ENCODE data around the gene DICER1. TPM values are rescaled to one million over a fixed set of nuclear protein-coding genes. Genes with fewer than 3 reads are reported as not detected.

The DICER1 gene
- total RNA-seq, 2 experiments from 2014 or later: 39.9 to 40.9 TPM

DNA sequence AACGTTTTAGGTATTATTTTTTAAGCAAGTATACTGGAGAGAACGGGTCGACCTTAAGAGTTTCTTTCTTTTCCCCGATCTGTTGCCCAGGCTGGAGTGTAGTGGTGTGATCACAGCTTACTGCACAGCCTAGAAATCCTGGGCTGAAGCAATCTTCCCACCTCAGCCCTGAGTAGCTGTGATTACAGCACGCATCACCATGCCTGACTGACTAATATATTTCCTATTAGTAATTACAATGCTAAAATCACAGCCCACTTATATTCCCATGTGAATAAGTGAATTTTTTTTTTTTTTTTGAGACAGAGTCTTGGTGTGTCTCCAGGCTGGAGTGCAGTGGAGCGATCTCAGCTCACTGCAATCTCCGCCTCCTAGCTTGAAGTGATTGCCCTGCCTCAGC is 50.4 kb downstream of the DICER1 start:
- intact Hi-C loops (cut with micrococcal nuclease): no loop called here
- Mint-ChIP-seq H3K9me3 (no peaks in the 10 kb centered on the region), H3K36me3 (peaks cover 50% of the 10 kb centered on the region), H3K4me1 (ENCODE audit: low read depth) (no peaks in the 10 kb centered on the region), H3K4me3 (no peak overlapping the region), H3K27ac (no peak overlapping the region), H3K27me3 (no peaks in the 10 kb centered on the region)
- ChIA-PET POLR2A (no interaction called here), CTCF (interaction anchor here (1.1 kb wide), 1 partner anchor 12 kb away, joined by 3 read pairs; no protein-coding TSS in a partner anchor)
- DNase-seq: no peak

DNA sequence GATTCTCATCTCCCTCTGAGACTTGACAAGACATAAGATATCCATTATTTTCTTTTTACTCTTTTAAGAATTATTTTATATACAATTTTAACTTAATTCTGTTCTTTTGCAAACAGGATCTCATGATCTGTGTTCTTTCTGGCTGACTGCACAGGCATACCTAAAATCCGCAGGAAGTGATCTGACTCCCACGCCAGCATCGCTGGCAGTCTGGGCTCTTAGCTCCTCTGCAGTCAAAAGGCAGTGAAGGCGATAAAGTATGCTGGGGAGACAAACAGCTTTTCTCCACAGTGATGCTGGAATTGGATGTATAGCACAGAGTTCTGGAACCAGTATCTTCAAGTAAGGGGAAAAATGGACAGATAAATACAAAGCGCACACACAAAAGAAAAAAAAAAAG is 52.4 kb downstream of the DICER1 start:
- ChIA-PET CTCF (no interaction called here), POLR2A (no interaction called here)
- Mint-ChIP-seq H3K27me3 (no peaks in the 10 kb centered on the region), H3K36me3 (peaks cover 48% of the 10 kb centered on the region), H3K9me3 (no peaks in the 10 kb centered on the region), H3K27ac (no peak overlapping the region), H3K4me1 (ENCODE audit: low read depth) (peaks cover 10% of the 10 kb centered on the region), H3K4me3 (no peak overlapping the region)
- intact Hi-C loops (cut with micrococcal nuclease): no loop called here
- no peak for DNase-seq

DNA sequence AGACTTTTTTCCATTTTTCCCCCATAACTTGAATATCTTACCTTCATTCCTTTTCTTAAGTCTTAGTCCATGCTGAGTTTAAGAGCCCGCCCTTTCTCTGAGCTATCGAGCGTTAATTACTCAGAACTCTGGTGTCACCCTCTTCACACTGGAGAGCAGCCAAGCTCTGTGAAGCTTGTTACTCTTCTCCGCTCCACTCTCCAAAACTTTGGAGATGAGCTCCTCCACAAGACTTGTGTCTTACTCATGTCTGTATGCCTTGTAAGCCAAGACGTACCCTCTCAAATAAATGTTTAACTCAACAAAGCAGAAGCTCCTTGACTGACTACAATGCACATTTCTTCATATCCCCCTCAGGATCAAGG is 54.7 kb downstream of the DICER1 start:
- H3K27me3 Mint-ChIP-seq: no peaks in the 10 kb centered on the region
- no peak for DNase-seq
- CTCF ChIA-PET: interaction anchor here (0.8 kb wide), 1 partner anchor 94 kb away, joined by 3 read pairs; no protein-coding TSS in a partner anchor
- no peak overlapping the region for H3K27ac Mint-ChIP-seq
- intact Hi-C loops (cut with micrococcal nuclease): no loop called here
- peaks cover 43% of the 10 kb centered on the region for H3K36me3 Mint-ChIP-seq
- POLR2A ChIA-PET: no interaction called here
- peaks cover 11% of the 10 kb centered on the region for H3K4me1 Mint-ChIP-seq (ENCODE audit: low read depth)
- no peak overlapping the region for H3K4me3 Mint-ChIP-seq
- no peaks in the 10 kb centered on the region for H3K9me3 Mint-ChIP-seq

- H3K9me3 Mint-ChIP-seq: no peaks in the 10 kb centered on the region
- ChIA-PET CTCF (interaction anchor here (0.8 kb wide), 2 partner anchors 94 to 415 kb away, joined by 3 read pairs; no protein-coding TSS in a partner anchor), POLR2A (no interaction called here)
- H3K36me3 Mint-ChIP-seq: peaks cover 42% of the 10 kb centered on the region
- H3K27ac Mint-ChIP-seq: no peak overlapping the region
- H3K4me1 Mint-ChIP-seq (ENCODE audit: low read depth): peaks cover 11% of the 10 kb centered on the region
- no peak for DNase-seq
- no peaks in the 10 kb centered on the region for H3K27me3 Mint-ChIP-seq
- intact Hi-C loops (cut with micrococcal nuclease): no loop called here
- no peak overlapping the region for H3K4me3 Mint-ChIP-seq
Measured at GRCh38 chr14:95101736-95102679, 55.3 kb downstream of the DICER1 start.

- no peak overlapping the region for H3K27ac Mint-ChIP-seq
Measured at GRCh38 chr14:95098984-95099599, 58.2 kb downstream of the DICER1 start.

DNA sequence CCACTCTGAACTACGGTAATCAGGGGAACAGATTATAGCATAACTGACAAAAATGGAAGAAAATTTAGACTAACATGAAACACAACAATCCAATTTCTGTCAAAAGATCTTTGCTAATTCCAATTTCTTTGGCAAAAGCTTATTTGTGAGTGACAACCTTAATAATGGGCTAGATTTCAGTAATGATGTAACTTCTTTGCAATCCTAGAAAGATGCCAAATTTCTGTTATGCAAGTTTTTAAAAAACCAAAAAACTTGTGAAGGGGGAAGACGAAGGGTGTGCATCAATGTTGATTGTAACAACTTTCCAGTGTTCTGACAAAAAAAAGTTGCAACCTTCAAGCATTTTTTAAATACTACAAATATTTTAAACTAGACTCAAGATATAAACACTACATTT is 59.9 kb downstream of the DICER1 start:
- ChIA-PET POLR2A (no interaction called here), CTCF (no interaction called here)
- intact Hi-C loops (cut with micrococcal nuclease): loop anchor here (5.0 kb wide), 1 partner anchor 410 kb away; no protein-coding TSS in a partner anchor
- Mint-ChIP-seq H3K36me3 (peaks cover 31% of the 10 kb centered on the region), H3K9me3 (no peaks in the 10 kb centered on the region), H3K4me3 (no peak overlapping the region), H3K27ac (no peak overlapping the region), H3K4me1 (ENCODE audit: low read depth) (peaks cover 11% of the 10 kb centered on the region), H3K27me3 (no peaks in the 10 kb centered on the region)
- no peak for DNase-seq

More at GRCh38 chr14:95098984-95099599, 58.2 kb downstream of the DICER1 start:
- intact Hi-C loops (cut with micrococcal nuclease): loop anchor here (5.0 kb wide), 1 partner anchor 412 kb away; no protein-coding TSS in a partner anchor
- CTCF ChIA-PET: interaction anchor here (0.6 to 1.1 kb wide), 3 partner anchors 13 to 190 kb away, joined by 3 read pairs; no protein-coding TSS in a partner anchor
- H3K4me1 Mint-ChIP-seq (ENCODE audit: low read depth): peaks cover 11% of the 10 kb centered on the region
- no peaks in the 10 kb centered on the region for H3K27me3 Mint-ChIP-seq
- H3K9me3 Mint-ChIP-seq: no peaks in the 10 kb centered on the region
- peak; percentile 46 for DNase-seq
- H3K4me3 Mint-ChIP-seq: no peak overlapping the region
- POLR2A ChIA-PET: no interaction called here
- peaks cover 40% of the 10 kb centered on the region for H3K36me3 Mint-ChIP-seq

- CTCF ChIA-PET: no interaction called here
- intact Hi-C loops (cut with micrococcal nuclease): loop anchor here (5.0 kb wide), 1 partner anchor 409 kb away; no protein-coding TSS in a partner anchor
- DNase-seq: no peak
- peaks cover 28% of the 10 kb centered on the region for H3K36me3 Mint-ChIP-seq
- no peak overlapping the region for H3K4me3 Mint-ChIP-seq
- no peaks in the 10 kb centered on the region for H3K9me3 Mint-ChIP-seq
- H3K27ac Mint-ChIP-seq: no peak overlapping the region
- POLR2A ChIA-PET: no interaction called here
- H3K4me1 Mint-ChIP-seq (ENCODE audit: low read depth): peaks cover 11% of the 10 kb centered on the region
- no peaks in the 10 kb centered on the region for H3K27me3 Mint-ChIP-seq
Measured at GRCh38 chr14:95096476-95096875, 60.9 kb downstream of the DICER1 start.

GRCh38 chr14:95095996-95096395 is 61.3 kb downstream of the DICER1 start:
- Mint-ChIP-seq H3K4me1 (ENCODE audit: low read depth) (peaks cover 11% of the 10 kb centered on the region), H3K27me3 (no peaks in the 10 kb centered on the region), H3K9me3 (no peaks in the 10 kb centered on the region), H3K27ac (no peak overlapping the region), H3K36me3 (peaks cover 30% of the 10 kb centered on the region), H3K4me3 (no peak overlapping the region)
- DNase-seq: no peak
- ChIA-PET POLR2A (no interaction called here), CTCF (no interaction called here)
- intact Hi-C loops (cut with micrococcal nuclease): loop anchor here (5.0 kb wide), 1 partner anchor 409 kb away; no protein-coding TSS in a partner anchor

GRCh38 chr14:95092723-95093122 is 64.6 kb downstream of the DICER1 start:
- ChIA-PET CTCF (no interaction called here), POLR2A (no interaction called here)
- no peaks in the 10 kb centered on the region for H3K4me1 Mint-ChIP-seq (ENCODE audit: low read depth)
- intact Hi-C loops (cut with micrococcal nuclease): no loop called here
- peaks cover 43% of the 10 kb centered on the region for H3K36me3 Mint-ChIP-seq
- H3K9me3 Mint-ChIP-seq: no peaks in the 10 kb centered on the region
- H3K4me3 Mint-ChIP-seq: no peak overlapping the region
- no peak for DNase-seq
- H3K27me3 Mint-ChIP-seq: no peaks in the 10 kb centered on the region
- no peak overlapping the region for H3K27ac Mint-ChIP-seq

GRCh38 chr14:95091581-95091980 is 65.7 kb downstream of the DICER1 start:
- intact Hi-C loops (cut with micrococcal nuclease): no loop called here
- Mint-ChIP-seq H3K9me3 (no peaks in the 10 kb centered on the region), H3K27me3 (no peaks in the 10 kb centered on the region), H3K4me3 (no peak overlapping the region), H3K36me3 (peaks cover 41% of the 10 kb centered on the region), H3K27ac (no peak overlapping the region), H3K4me1 (ENCODE audit: low read depth) (no peaks in the 10 kb centered on the region)
- no peak for DNase-seq
- CTCF ChIA-PET: no interaction called here
- POLR2A ChIA-PET: no interaction called here

DNA sequence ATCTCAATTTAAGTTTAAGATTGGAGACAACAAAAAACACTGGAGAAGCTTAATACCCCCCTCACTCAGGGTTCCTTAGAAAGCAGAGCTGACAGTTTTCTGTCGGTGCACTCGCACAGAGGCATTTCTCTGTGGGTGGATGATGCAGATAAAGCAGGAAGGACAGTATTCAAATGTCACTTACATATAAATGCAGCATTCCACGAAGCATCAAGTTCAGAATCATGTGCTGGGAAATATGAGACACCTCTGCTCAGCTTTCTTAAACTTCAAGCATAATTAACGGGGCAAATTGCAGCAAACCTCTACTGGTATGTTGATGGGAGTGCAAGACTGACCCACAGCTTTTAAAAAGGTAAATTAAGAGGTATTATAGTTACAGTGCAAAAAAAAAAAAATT is 68.7 kb downstream of the DICER1 start:
- CTCF ChIA-PET: interaction anchor here (1.6 kb wide), 1 partner anchor 12 kb away, joined by 3 read pairs; no protein-coding TSS in a partner anchor
- peaks cover 38% of the 10 kb centered on the region for H3K36me3 Mint-ChIP-seq
- no peak overlapping the region for H3K4me3 Mint-ChIP-seq
- no peaks in the 10 kb centered on the region for H3K4me1 Mint-ChIP-seq (ENCODE audit: low read depth)
- POLR2A ChIA-PET: no interaction called here
- DNase-seq: no peak
- H3K27me3 Mint-ChIP-seq: no peaks in the 10 kb centered on the region
- no peaks in the 10 kb centered on the region for H3K9me3 Mint-ChIP-seq
- intact Hi-C loops (cut with micrococcal nuclease): no loop called here
- no peak overlapping the region for H3K27ac Mint-ChIP-seq

GRCh38 chr14:95087619-95088018 is 69.7 kb downstream of the DICER1 start:
- H3K4me1 Mint-ChIP-seq (ENCODE audit: low read depth): no peaks in the 10 kb centered on the region
- intact Hi-C loops (cut with micrococcal nuclease): no loop called here
- H3K4me3 Mint-ChIP-seq: no peak overlapping the region
- H3K27me3 Mint-ChIP-seq: no peaks in the 10 kb centered on the region
- H3K27ac Mint-ChIP-seq: no peak overlapping the region
- CTCF ChIA-PET: interaction anchor here (1.6 kb wide), 1 partner anchor 13 kb away, joined by 3 read pairs; no protein-coding TSS in a partner anchor
- POLR2A ChIA-PET: no interaction called here
- H3K9me3 Mint-ChIP-seq: no peaks in the 10 kb centered on the region
- H3K36me3 Mint-ChIP-seq: peaks cover 34% of the 10 kb centered on the region
- no peak for DNase-seq

All from activated CD4-positive, alpha-beta memory T cell treated with anti-CD3 and anti-CD28 coated beads for 36 hours (primary cell).